Peyer's patch (tissue), 4 donors: ENCODE data around the gene MARCHF4.

Experiments used
- CTCF ChIP-seq, 6 experiments: fragments of 450-650 bp in 4 of 6; fragments of 200-600 bp in 2 of 6; sonication (generic) in 1 of 6; IDR thresholded peaks; one replicate each; pipeline ENCODE4 v1.5.1; 2017 to 2019; ENCODE audit warnings: antibody characterized with exemption in 6 of 6, mild to moderate bottlenecking in 3 of 6, moderate library complexity in 1 of 6
- POLR2A ChIP-seq, 2 donors: fragments of 450-650 bp; IDR thresholded peaks; one replicate each; pipeline ENCODE4 v1.5.1; 2017; ENCODE audit warnings: antibody characterized with exemption in 2 of 2, mild to moderate bottlenecking in 2 of 2, moderate library complexity in 2 of 2

GRCh38 chr2:216414772-216415319 lies 42.6 kb upstream of the MARCHF4 start:
- TF ChIP-seq POLR2A (IDR thresholded peaks at IDR 0.05) (no peak), CTCF (IDR thresholded peaks at IDR 0.05) (no peak)
